IPS-20b (cell line): ENCODE measurements around the gene MTHFD1L.
A peak's percentile ranks its signal among the peaks of the same experiment; 100 is the strongest.
"Not testable (repeated sequence)": the region's sequence is repeated elsewhere in the genome, so short reads cannot be mapped to it uniquely, and the experiment has no call there.

ENCODE experiments used
- H3K27ac ChIP-seq: one replicate; pipeline ENCODE4 v1.5.1; 2013; ENCODE audit warnings: low read length
- H3K27me3 ChIP-seq: 2 replicates; pipeline ENCODE4 v1.6.1; 2013; ENCODE audit warnings: mild to moderate bottlenecking, low read length, inconsistent platforms; ENCODE audit not compliant: insufficient read depth
- H3K36me3 ChIP-seq: 2 replicates; pipeline ENCODE4 v1.6.1; 2013; ENCODE audit warnings: low read depth, mild to moderate bottlenecking, inconsistent platforms, low read length, moderate library complexity; ENCODE audit not compliant: insufficient read depth
- H3K4me1 ChIP-seq: 2 replicates; pipeline ENCODE4 v1.6.1; 2013; ENCODE audit warnings: mild to moderate bottlenecking, control low read depth, inconsistent platforms, low read length, moderate library complexity; ENCODE audit not compliant: insufficient read depth
- H3K4me3 ChIP-seq: 2 replicates; pipeline ENCODE4 v1.5.1; 2013; ENCODE audit warnings: mild to moderate bottlenecking, low read length, inconsistent platforms
- H3K9ac ChIP-seq: 2 replicates; pipeline ENCODE4 v1.6.1; 2013; ENCODE audit warnings: low read depth, mild to moderate bottlenecking, inconsistent platforms, low read length, moderate library complexity
- H3K9me3 ChIP-seq: 2 replicates; pipeline ENCODE4 v1.6.1; 2013; ENCODE audit warnings: mild to moderate bottlenecking, low read depth, low read length, inconsistent platforms; ENCODE audit not compliant: insufficient read depth

Gene MTHFD1L

GRCh38 chr6:151087055-151087454, 221.6 kb downstream of the MTHFD1L start:
- peaks cover 17% of the 10 kb centered on the region for H3K4me1 ChIP-seq
- not testable (repeated sequence) for H3K27ac ChIP-seq, H3K4me3 ChIP-seq, H3K9me3 ChIP-seq, H3K9ac ChIP-seq, H3K27me3 ChIP-seq
- H3K36me3 ChIP-seq, result peaks cover 10% of the 10 kb centered on the region; the same call in 1 of the 2 replicates

GRCh38 chr6:151087861-151088598, 222.5 kb downstream of the MTHFD1L start:
- H3K9me3 ChIP-seq, result no peaks in the 10 kb centered on the region
- H3K4me1 ChIP-seq, result peaks cover 17% of the 10 kb centered on the region
- no peaks in the 10 kb centered on the region for H3K27me3 ChIP-seq
- no peak overlapping the region for H3K27ac ChIP-seq
- no peak overlapping the region for H3K9ac ChIP-seq
- peaks cover 20% of the 10 kb centered on the region for H3K36me3 ChIP-seq
- H3K4me3 ChIP-seq, result no peak overlapping the region

GRCh38 chr6:151088599-151088935, 223.1 kb downstream of the MTHFD1L start:
- peaks cover 17% of the 10 kb centered on the region for H3K4me1 ChIP-seq
- no peak overlapping the region for H3K9ac ChIP-seq
- no peak overlapping the region for H3K27ac ChIP-seq

GRCh38 chr6:151088963-151089362, 223.5 kb downstream of the MTHFD1L start:
- H3K4me1 ChIP-seq, result peaks cover 17% of the 10 kb centered on the region
- H3K27me3 ChIP-seq, result no peaks in the 10 kb centered on the region
- no peak overlapping the region for H3K9ac ChIP-seq
- H3K27ac ChIP-seq, result no peak overlapping the region
- peaks cover 27% of the 10 kb centered on the region for H3K36me3 ChIP-seq
- no peaks in the 10 kb centered on the region for H3K9me3 ChIP-seq
- H3K4me3 ChIP-seq, result no peak overlapping the region

More at GRCh38 chr6:151088599-151088935, 223.1 kb downstream of the MTHFD1L start:
- Histone ChIP-seq H3K36me3 (peaks cover 23% of the 10 kb centered on the region), H3K9me3 (no peaks in the 10 kb centered on the region), H3K4me3 (no peak overlapping the region), H3K27me3 (no peaks in the 10 kb centered on the region)

GRCh38 chr6:151089978-151090377, 224.5 kb downstream of the MTHFD1L start:
- H3K36me3 ChIP-seq, result peaks cover 30% of the 10 kb centered on the region

GRCh38 chr6:151091571-151091970, 226.1 kb downstream of the MTHFD1L start:
- Histone ChIP-seq H3K36me3 (peaks cover 34% of the 10 kb centered on the region), H3K9me3 (no peaks in the 10 kb centered on the region), H3K27me3 (no peaks in the 10 kb centered on the region), H3K27ac (no peak overlapping the region), H3K9ac (no peak overlapping the region), H3K4me3 (no peak overlapping the region), H3K4me1 (peaks cover 17% of the 10 kb centered on the region)

More at GRCh38 chr6:151089978-151090377, 224.5 kb downstream of the MTHFD1L start:
- peak overlapping the region; percentile 65; the same call in 1 of the 2 replicates for H3K9ac ChIP-seq
- H3K9me3 ChIP-seq, result no peaks in the 10 kb centered on the region
- H3K4me3 ChIP-seq, result peak overlapping the region; percentile 5; the same call in 1 of the 2 replicates
- peaks cover 17% of the 10 kb centered on the region for H3K4me1 ChIP-seq
- H3K27me3 ChIP-seq, result no peaks in the 10 kb centered on the region
- no peak overlapping the region for H3K27ac ChIP-seq

GRCh38 chr6:151092591-151092990, 227.1 kb downstream of the MTHFD1L start:
- H3K9me3 ChIP-seq, result no peaks in the 10 kb centered on the region
- peaks cover 44% of the 10 kb centered on the region for H3K36me3 ChIP-seq
- no peak overlapping the region for H3K9ac ChIP-seq
- H3K27me3 ChIP-seq, result no peaks in the 10 kb centered on the region
- H3K4me3 ChIP-seq, result no peak overlapping the region
- peaks cover 17% of the 10 kb centered on the region for H3K4me1 ChIP-seq
- no peak overlapping the region for H3K27ac ChIP-seq

GRCh38 chr6:151093706-151094105, 228.2 kb downstream of the MTHFD1L start:
- H3K4me1 ChIP-seq, result peaks cover 17% of the 10 kb centered on the region
- H3K27ac ChIP-seq, result no peak overlapping the region
- H3K4me3 ChIP-seq, result no peak overlapping the region
- no peaks in the 10 kb centered on the region for H3K27me3 ChIP-seq
- peaks cover 45% of the 10 kb centered on the region for H3K36me3 ChIP-seq
- no peaks in the 10 kb centered on the region for H3K9me3 ChIP-seq
- H3K9ac ChIP-seq, result no peak overlapping the region

GRCh38 chr6:151095538-151096254, 230.2 kb downstream of the MTHFD1L start:
- peaks cover 50% of the 10 kb centered on the region for H3K36me3 ChIP-seq
- H3K9ac ChIP-seq, result no peak overlapping the region
- no peaks in the 10 kb centered on the region for H3K9me3 ChIP-seq
- no peaks in the 10 kb centered on the region; the same call in 1 of the 2 replicates for H3K4me1 ChIP-seq
- H3K27me3 ChIP-seq, result no peaks in the 10 kb centered on the region
- H3K4me3 ChIP-seq, result no peak overlapping the region
- H3K27ac ChIP-seq, result no peak overlapping the region

- no peaks in the 10 kb centered on the region for H3K4me1 ChIP-seq
- H3K9ac ChIP-seq, result no peak overlapping the region
- H3K36me3 ChIP-seq, result peaks cover 47% of the 10 kb centered on the region
- H3K27ac ChIP-seq, result no peak overlapping the region
- no peaks in the 10 kb centered on the region for H3K27me3 ChIP-seq
- no peaks in the 10 kb centered on the region for H3K9me3 ChIP-seq
- H3K4me3 ChIP-seq, result no peak overlapping the region
Measured at GRCh38 chr6:151096255-151096612, 230.7 kb downstream of the MTHFD1L start.

- H3K9ac ChIP-seq, result no peak overlapping the region
- H3K4me3 ChIP-seq, result no peak overlapping the region
- H3K4me1 ChIP-seq, result no peaks in the 10 kb centered on the region
- no peaks in the 10 kb centered on the region for H3K9me3 ChIP-seq
- peaks cover 41% of the 10 kb centered on the region for H3K36me3 ChIP-seq
- no peaks in the 10 kb centered on the region for H3K27me3 ChIP-seq
- no peak overlapping the region for H3K27ac ChIP-seq
Measured at GRCh38 chr6:151096691-151097606, 231.4 kb downstream of the MTHFD1L start.
